ENCODE results near the gene PPM1K. TPM values are rescaled to one million over a fixed set of nuclear protein-coding genes. Genes with fewer than 3 reads are reported as not detected.

PPM1K gene
- total and polyA plus RNA-seq, 2 donors from 2014 or later = 15.4 to 20.9 TPM

DNA sequence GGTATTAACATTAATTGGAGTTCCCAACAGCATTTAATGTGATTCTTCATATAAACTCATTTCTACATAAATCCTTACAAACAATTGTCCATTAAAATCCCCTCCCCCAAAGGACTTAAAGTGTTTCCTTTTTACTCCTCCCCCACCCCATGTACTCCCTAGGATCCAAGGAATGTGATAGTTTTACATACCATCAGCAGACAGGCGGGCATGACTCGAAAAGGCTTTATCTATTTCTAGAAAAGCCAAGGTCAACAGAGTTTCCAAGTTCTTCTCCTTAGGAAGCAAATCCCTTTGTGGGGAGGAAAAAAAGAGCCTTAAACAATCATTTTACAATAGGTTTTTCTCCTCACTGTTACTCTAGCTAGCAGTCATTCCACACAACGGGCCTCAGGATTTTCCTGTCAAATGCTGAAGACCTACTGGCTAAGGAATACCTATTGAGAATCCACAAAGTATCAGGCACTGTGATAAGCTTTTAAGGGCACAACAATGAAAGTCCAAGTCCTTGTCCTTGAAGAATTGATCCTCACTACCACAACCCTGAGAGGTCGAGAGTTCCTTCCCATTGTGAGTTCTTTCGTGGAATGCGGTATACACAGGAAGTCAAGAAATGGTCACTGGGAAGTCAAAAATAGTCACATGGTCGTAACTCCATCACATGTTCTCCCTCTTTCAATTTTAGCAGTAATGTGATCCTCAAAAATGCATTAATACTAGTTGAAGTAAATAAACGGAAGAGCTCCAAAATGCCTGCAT, 7.2 kb downstream of the PPM1K start:
- H3K4me3 ChIP-seq (ENCODE audit: low read length in 3 of 3) = no peak overlapping the region
- peaks cover 0 to 9% (median 0%) of the 10 kb centered on the region in 3 donors for H3K36me3 ChIP-seq (ENCODE audit: control insufficient read depth in 2 of 3, insufficient read depth in 3 of 3, low read length in 3 of 3)
- no peak overlapping the region for H3K27ac ChIP-seq (ENCODE audit: low read depth in 2 of 2, low read length in 2 of 2)
- H3K4me1 ChIP-seq (ENCODE audit: control insufficient read depth in 2 of 3, insufficient read depth in 2 of 3, low read depth in 1 of 3, low read length in 3 of 3) = peaks cover 0 to 6% (median 0%) of the 10 kb centered on the region in 3 donors
- H3K9me3 ChIP-seq (ENCODE audit: control insufficient read depth in 2 of 3, insufficient read depth in 1 of 3, low read length in 3 of 3) = peaks cover 0 to 6% (median 0%) of the 10 kb centered on the region in 3 donors
- FAIRE-seq (no peak), DNase-seq (no peak)
- H3K9ac ChIP-seq (ENCODE audit: low read length in 3 of 3) = no peak overlapping the region
- intact Hi-C loops (cut with DNase I) = no loop called here
- H3K27me3 ChIP-seq (ENCODE audit: control insufficient read depth, insufficient read depth, low read length) = no peaks in the 10 kb centered on the region
- TF ChIP-seq, protein P1, sequence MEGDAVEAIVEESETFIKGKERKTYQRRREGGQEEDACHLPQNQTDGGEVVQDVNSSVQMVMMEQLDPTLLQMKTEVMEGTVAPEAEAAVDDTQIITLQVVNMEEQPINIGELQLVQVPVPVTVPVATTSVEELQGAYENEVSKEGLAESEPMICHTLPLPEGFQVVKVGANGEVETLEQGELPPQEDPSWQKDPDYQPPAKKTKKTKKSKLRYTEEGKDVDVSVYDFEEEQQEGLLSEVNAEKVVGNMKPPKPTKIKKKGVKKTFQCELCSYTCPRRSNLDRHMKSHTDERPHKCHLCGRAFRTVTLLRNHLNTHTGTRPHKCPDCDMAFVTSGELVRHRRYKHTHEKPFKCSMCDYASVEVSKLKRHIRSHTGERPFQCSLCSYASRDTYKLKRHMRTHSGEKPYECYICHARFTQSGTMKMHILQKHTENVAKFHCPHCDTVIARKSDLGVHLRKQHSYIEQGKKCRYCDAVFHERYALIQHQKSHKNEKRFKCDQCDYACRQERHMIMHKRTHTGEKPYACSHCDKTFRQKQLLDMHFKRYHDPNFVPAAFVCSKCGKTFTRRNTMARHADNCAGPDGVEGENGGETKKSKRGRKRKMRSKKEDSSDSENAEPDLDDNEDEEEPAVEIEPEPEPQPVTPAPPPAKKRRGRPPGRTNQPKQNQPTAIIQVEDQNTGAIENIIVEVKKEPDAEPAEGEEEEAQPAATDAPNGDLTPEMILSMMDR (IDR thresholded peaks at IDR 0.05; ENCODE audit: borderline replicate concordance, extremely low read depth, insufficient read depth) = no peak

DNA sequence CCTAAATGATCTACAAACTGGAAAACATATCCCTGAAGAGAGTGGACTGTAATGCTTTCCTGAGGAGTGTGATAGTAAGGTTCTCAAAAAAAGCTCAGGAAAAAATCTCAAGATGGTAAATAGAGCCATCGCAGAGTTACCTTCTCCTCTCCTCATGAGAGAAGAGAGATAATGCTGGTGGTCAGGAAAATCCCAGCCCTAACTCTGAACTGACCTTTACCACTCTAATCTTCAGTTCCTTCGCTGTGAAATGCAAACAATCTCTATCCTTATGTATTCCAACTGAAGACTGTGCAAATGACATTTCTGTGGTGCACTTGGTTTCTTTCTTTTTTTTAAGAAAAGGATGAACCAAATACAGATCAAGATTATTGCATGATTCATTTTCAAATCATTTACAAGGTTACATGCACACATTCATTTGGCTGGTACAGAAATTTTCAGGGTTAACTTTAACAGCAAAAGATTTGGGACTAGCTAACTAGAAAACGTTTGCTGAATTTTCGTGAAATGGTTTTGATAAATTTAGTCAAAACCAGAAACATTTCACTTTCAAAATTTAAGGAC, 8.3 kb downstream of the PPM1K start:
- H3K36me3 ChIP-seq (ENCODE audit: control insufficient read depth in 2 of 3, insufficient read depth in 3 of 3, low read length in 3 of 3) = peaks cover 0 to 9% (median 0%) of the 10 kb centered on the region in 3 donors
- no peak overlapping the region for H3K4me3 ChIP-seq (ENCODE audit: low read length in 3 of 3)
- FAIRE-seq = no peak
- TF ChIP-seq, protein P1 (IDR thresholded peaks at IDR 0.05; ENCODE audit: borderline replicate concordance, extremely low read depth, insufficient read depth) = no peak
- intact Hi-C loops (cut with DNase I) = no loop called here
- H3K4me1 ChIP-seq (ENCODE audit: control insufficient read depth in 2 of 3, insufficient read depth in 2 of 3, low read depth in 1 of 3, low read length in 3 of 3) = no peaks in the 10 kb centered on the region
- DNase-seq = no peak
- H3K27ac ChIP-seq (ENCODE audit: low read depth in 2 of 2, low read length in 2 of 2) = no peak overlapping the region
- H3K27me3 ChIP-seq (ENCODE audit: control insufficient read depth, insufficient read depth, low read length) = no peaks in the 10 kb centered on the region
- H3K9ac ChIP-seq (ENCODE audit: low read length in 3 of 3) = no peak overlapping the region
- H3K9me3 ChIP-seq (ENCODE audit: control insufficient read depth in 2 of 3, insufficient read depth in 1 of 3, low read length in 3 of 3) = peaks cover 0 to 6% (median 0%) of the 10 kb centered on the region in 3 donors

DNA sequence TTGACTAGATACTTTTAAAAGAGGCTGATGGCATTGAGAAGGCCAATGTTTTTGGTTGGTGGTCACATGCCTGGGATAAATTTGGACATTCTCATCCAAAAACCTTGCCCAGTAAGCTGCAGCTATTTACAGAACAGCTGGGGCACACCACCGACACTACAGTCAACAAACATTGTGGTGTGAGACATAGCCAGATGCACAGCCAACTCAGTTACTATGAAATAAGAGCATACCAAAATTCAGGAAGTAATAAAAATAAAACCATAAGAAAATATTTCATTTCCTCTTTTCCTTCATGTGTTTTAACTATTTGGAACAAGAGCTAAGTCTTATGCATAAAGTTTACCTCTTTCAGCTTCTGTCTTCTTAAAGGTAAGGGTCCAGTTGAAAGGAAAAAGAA, 8.8 kb downstream of the PPM1K start:
- no peak for FAIRE-seq
- Histone ChIP-seq H3K4me1 (ENCODE audit: control insufficient read depth in 2 of 3, insufficient read depth in 2 of 3, low read depth in 1 of 3, low read length in 3 of 3) (no peaks in the 10 kb centered on the region), H3K9me3 (ENCODE audit: control insufficient read depth in 2 of 3, insufficient read depth in 1 of 3, low read length in 3 of 3) (peaks cover 0 to 6% (median 0%) of the 10 kb centered on the region in 3 donors), H3K4me3 (ENCODE audit: low read length in 3 of 3) (no peak overlapping the region), H3K27ac (ENCODE audit: low read depth in 2 of 2, low read length in 2 of 2) (no peak overlapping the region), H3K36me3 (ENCODE audit: control insufficient read depth in 2 of 3, insufficient read depth in 3 of 3, low read length in 3 of 3) (peaks cover 0 to 9% (median 0%) of the 10 kb centered on the region in 3 donors), H3K9ac (ENCODE audit: low read length in 3 of 3) (no peak overlapping the region), H3K27me3 (ENCODE audit: control insufficient read depth, insufficient read depth, low read length) (no peaks in the 10 kb centered on the region)
- intact Hi-C loops (cut with DNase I) = no loop called here
- TF ChIP-seq, protein P1 (IDR thresholded peaks at IDR 0.05; ENCODE audit: borderline replicate concordance, extremely low read depth, insufficient read depth) = no peak
- DNase-seq = no peak
